ENCODE measurements around the gene VTI1A. TPM values are rescaled to one million over a fixed set of nuclear protein-coding genes. Genes with fewer than 3 reads are reported as not detected.

The VTI1A gene
- total RNA-seq, 4 donors from 2014 or later: 27.0 to 61.3 (median 49.8) TPM

- Histone ChIP-seq H3K36me3 (no peaks in the 10 kb centered on the region), H3K9me3 (no peaks in the 10 kb centered on the region), H3K27ac (no peak overlapping the region), H3K4me3 (no peak overlapping the region), H3K4me1 (no peaks in the 10 kb centered on the region), H3K27me3 (no peaks in the 10 kb centered on the region)
- DNase-seq: no peak
- TF ChIP-seq, protein P1, sequence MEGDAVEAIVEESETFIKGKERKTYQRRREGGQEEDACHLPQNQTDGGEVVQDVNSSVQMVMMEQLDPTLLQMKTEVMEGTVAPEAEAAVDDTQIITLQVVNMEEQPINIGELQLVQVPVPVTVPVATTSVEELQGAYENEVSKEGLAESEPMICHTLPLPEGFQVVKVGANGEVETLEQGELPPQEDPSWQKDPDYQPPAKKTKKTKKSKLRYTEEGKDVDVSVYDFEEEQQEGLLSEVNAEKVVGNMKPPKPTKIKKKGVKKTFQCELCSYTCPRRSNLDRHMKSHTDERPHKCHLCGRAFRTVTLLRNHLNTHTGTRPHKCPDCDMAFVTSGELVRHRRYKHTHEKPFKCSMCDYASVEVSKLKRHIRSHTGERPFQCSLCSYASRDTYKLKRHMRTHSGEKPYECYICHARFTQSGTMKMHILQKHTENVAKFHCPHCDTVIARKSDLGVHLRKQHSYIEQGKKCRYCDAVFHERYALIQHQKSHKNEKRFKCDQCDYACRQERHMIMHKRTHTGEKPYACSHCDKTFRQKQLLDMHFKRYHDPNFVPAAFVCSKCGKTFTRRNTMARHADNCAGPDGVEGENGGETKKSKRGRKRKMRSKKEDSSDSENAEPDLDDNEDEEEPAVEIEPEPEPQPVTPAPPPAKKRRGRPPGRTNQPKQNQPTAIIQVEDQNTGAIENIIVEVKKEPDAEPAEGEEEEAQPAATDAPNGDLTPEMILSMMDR (IDR thresholded peaks at IDR 0.05): no peak
- 84 to 87% methylated on average over 6 of the region's 6 CpGs for WGBS, 2 donors
- intact Hi-C loops (cut with DNase I): no loop called here
Measured at GRCh38 chr10:112750427-112751167, 303.6 kb downstream of the VTI1A start.

DNA sequence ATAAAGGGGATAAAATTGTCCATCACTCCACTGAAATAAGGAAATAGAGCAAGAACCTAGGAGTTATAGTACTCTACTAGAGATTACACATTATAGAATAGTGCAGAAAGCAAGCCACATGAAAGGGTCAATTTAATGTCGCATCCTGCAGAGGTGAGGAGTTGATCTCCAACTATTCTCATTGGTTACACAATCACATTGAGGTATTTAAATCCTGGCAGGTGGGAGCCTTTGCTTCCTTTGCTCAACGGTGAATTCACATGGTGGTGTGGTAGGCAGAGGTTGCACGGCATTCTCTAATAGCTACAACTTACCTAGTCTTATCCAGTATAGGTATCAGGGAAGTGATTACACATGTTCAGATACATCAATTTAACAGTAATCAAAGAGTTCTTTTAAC lies 304.6 kb downstream of the VTI1A start:
- Histone ChIP-seq H3K4me3 (no peak overlapping the region), H3K27me3 (no peaks in the 10 kb centered on the region), H3K27ac (no peak overlapping the region), H3K36me3 (no peaks in the 10 kb centered on the region), H3K4me1 (no peaks in the 10 kb centered on the region), H3K9me3 (no peaks in the 10 kb centered on the region)
- TF ChIP-seq, protein P1 (IDR thresholded peaks at IDR 0.05): no peak
- no peak for TF ChIP-seq POLR2A (IDR thresholded peaks at IDR 0.05)
- intact Hi-C loops (cut with DNase I): no loop called here
- no peak for DNase-seq
- 89 to 95% methylated on average over 3 of the region's 3 CpGs for WGBS, 2 donors

DNA sequence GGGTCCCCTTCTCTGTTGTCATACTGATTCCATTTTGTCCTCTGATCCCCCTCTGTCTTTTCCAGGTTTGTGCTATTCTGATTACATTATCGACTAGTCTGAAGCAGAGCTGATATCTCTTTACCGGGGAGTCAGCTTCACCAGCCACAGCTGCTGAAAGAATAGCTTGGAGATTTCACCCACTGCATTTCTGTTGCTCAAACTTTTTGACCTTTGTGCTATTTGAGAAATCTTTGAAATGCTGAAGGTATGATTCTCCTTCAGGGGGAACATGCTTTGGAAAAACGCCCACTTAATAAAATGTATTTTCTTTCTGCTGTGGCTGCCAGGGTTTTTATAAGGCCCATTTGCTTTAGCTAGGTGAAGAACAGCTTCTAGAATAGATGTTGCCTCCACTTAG lies 305.3 kb downstream of the VTI1A start:
- Histone ChIP-seq H3K27ac (no peak overlapping the region), H3K27me3 (no peaks in the 10 kb centered on the region), H3K36me3 (no peaks in the 10 kb centered on the region), H3K4me3 (no peak overlapping the region), H3K9me3 (no peaks in the 10 kb centered on the region), H3K4me1 (no peaks in the 10 kb centered on the region)
- 82 to 90% methylated on average over 3 of the region's 3 CpGs for WGBS, 2 donors
- TF ChIP-seq, protein P1 (IDR thresholded peaks at IDR 0.05): no peak
- DNase-seq: no peak
- intact Hi-C loops (cut with DNase I): no loop called here

- Histone ChIP-seq H3K27ac (no peak overlapping the region), H3K4me3 (no peak overlapping the region), H3K4me1 (no peaks in the 10 kb centered on the region), H3K36me3 (no peaks in the 10 kb centered on the region), H3K27me3 (no peaks in the 10 kb centered on the region), H3K9me3 (no peaks in the 10 kb centered on the region)
- TF ChIP-seq POLR2A (IDR thresholded peaks at IDR 0.05): no peak
- TF ChIP-seq, protein P1 (IDR thresholded peaks at IDR 0.05): no peak
- no peak for DNase-seq
- intact Hi-C loops (cut with DNase I): no loop called here
- WGBS, 2 donors: 41 to 60% methylated on average over 10 of the region's 10 CpGs
Measured at GRCh38 chr10:112753961-112754411, 307.0 kb downstream of the VTI1A start.

DNA sequence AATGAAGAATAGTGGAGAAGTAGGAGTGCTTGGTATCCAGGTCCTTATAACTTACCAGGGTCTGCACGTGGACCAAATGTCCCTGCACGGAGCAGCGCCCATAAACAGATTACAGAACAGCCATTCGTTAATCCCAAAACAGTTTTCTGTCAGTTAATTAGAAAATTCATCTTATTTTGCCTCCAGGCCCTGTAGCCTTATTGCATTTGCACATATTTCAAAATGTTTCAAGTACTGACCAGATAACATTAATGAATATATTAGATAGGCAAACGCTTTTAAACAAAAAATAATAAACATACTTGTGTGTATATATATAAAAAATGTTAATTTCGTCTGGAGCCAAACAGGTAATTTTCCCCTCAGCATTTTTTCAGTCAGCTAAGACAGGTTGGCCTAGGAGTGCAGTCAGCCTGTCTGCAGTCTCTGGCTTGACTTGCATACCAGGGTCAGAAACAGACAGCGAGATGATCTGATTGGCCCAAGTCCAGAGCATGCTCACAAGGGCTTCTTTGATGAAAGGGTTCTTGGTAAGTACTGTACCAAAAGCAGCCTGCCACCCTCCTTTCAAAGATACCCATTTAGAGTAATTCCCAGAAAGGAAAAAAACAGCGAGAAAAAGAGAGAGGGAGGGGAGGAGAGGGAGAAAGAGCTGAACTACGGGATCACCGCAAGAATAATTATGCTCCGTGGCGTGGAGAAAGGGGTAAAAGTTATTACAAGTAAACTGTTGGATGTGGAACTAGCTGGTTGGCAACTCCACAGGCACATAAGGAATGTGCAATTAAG lies 308.6 kb downstream of the VTI1A start:
- Histone ChIP-seq H3K27ac (no peak overlapping the region), H3K36me3 (no peaks in the 10 kb centered on the region), H3K4me3 (no peak overlapping the region), H3K4me1 (no peaks in the 10 kb centered on the region), H3K27me3 (no peaks in the 10 kb centered on the region), H3K9me3 (no peaks in the 10 kb centered on the region)
- no peak for DNase-seq
- TF ChIP-seq, protein P1 (IDR thresholded peaks at IDR 0.05): no peak
- TF ChIP-seq POLR2A (IDR thresholded peaks at IDR 0.05): no peak
- WGBS, 2 donors: 80% methylated on average over 12 of the region's 12 CpGs
- intact Hi-C loops (cut with DNase I): no loop called here

Data from esophagus squamous epithelium (tissue), 5 donors.